Measurements from ENCODE around the gene SHROOM4. TPM values are rescaled to one million over a fixed set of nuclear protein-coding genes. Genes with fewer than 3 reads are reported as not detected.
A peak's percentile ranks its signal among the peaks of the same experiment; 100 is the strongest.

The SHROOM4 gene
- total RNA-seq, 4 donors from 2014 or later = 4.6 to 14.1 (median 11.4) TPM

DNA sequence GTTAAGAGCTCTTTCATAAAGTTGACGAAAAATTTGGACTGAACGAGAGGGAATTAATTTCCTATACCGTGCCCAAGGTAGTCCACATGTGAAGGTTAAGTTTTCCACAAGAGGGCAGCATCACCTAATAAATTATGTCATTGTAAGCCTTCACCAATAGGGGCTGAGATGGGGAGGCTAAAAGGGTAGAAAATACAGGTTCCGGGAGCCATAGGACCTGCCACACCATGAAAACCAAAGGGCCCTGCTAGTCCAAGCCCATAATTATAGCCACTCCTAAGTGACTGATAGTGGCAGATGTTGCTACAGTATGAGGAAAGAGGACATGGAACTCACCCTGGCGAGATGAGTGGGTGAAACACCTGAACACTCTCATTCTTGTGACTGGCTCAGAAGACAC is 122.2 kb downstream of the SHROOM4 start:
- Histone ChIP-seq H3K27me3 (peaks cover 0 to 4% of the 10 kb centered on the region in 2 donors), H3K27ac (no peak overlapping the region), H3K4me3 (no peak overlapping the region), H3K36me3 (no peaks in the 10 kb centered on the region), H3K9me3 (no peaks in the 10 kb centered on the region), H3K4me1 (no peaks in the 10 kb centered on the region)
- 24 to 27% methylated on average over 5 of the region's 5 CpGs for WGBS, 2 donors
- peak in 1 of 2 donors; percentile 15 for DNase-seq (ENCODE audit: low spot score in 2 of 2)
- no peak for TF ChIP-seq POLR2A (IDR thresholded peaks at IDR 0.05)
- TF ChIP-seq, protein P1, sequence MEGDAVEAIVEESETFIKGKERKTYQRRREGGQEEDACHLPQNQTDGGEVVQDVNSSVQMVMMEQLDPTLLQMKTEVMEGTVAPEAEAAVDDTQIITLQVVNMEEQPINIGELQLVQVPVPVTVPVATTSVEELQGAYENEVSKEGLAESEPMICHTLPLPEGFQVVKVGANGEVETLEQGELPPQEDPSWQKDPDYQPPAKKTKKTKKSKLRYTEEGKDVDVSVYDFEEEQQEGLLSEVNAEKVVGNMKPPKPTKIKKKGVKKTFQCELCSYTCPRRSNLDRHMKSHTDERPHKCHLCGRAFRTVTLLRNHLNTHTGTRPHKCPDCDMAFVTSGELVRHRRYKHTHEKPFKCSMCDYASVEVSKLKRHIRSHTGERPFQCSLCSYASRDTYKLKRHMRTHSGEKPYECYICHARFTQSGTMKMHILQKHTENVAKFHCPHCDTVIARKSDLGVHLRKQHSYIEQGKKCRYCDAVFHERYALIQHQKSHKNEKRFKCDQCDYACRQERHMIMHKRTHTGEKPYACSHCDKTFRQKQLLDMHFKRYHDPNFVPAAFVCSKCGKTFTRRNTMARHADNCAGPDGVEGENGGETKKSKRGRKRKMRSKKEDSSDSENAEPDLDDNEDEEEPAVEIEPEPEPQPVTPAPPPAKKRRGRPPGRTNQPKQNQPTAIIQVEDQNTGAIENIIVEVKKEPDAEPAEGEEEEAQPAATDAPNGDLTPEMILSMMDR (IDR thresholded peaks at IDR 0.05) = peak; percentile 32 to 75 (median 67)

DNA sequence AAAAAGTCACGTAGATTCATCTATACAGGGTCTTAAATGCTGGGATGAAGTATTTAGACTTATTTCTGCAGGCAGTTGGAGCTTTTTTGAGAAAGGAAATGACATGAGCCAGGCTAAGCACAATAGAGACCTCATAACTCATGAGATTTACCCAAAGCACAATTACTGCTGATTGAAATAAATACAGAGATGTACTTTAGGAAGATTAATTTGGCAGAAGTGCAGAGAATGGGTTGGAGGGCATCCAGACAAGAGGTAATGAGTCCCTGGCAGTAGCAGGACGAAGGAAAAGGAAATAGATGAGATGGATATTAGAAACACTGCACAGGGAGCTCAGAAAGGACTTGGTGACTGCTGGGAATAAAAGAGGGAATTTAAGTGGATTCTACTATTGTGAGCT is 129.1 kb downstream of the SHROOM4 start:
- Histone ChIP-seq H3K9me3 (no peaks in the 10 kb centered on the region), H3K36me3 (no peaks in the 10 kb centered on the region), H3K27ac (no peak overlapping the region), H3K27me3 (peaks cover 0 to 17% of the 10 kb centered on the region in 2 donors), H3K4me3 (no peak overlapping the region), H3K4me1 (no peaks in the 10 kb centered on the region)
- no peak for DNase-seq (ENCODE audit: low spot score in 2 of 2)
- no peak for TF ChIP-seq EP300 (IDR thresholded peaks at IDR 0.05)
- 33 to 57% methylated on average over 2 of the region's 2 CpGs for WGBS, 2 donors

DNA sequence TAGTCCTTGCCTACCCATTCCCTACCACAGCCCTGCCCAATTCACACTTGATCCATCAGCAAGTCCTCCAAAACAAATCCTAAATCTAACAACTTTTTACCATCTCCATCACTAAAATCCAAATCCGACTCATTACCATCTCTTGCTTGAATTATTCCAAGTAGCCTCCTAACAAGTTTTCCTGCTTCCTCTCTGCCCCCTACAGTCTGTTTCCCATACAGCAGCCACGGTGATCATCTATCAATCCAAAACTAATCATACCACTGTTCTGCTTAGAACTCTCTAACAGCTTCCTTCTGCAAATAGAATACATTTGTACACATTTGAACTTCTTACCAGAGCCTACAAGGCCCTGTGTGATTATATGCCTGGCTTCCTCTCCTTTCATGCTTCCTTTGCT is 133.0 kb downstream of the SHROOM4 start:
- H3K36me3 ChIP-seq = no peaks in the 10 kb centered on the region
- H3K4me1 ChIP-seq = no peaks in the 10 kb centered on the region
- peaks cover 0 to 17% of the 10 kb centered on the region in 2 donors for H3K27me3 ChIP-seq
- no peak overlapping the region for H3K27ac ChIP-seq
- no peak for DNase-seq (ENCODE audit: low spot score in 2 of 2)
- 43 to 45% methylated on average over 2 of the region's 2 CpGs for WGBS, 2 donors
- no peak for TF ChIP-seq EP300 (IDR thresholded peaks at IDR 0.05)
- TF ChIP-seq, protein P1 (IDR thresholded peaks at IDR 0.05) = peak in 3 of 5 experiments; percentile 7 to 26 (median 10)
- TF ChIP-seq POLR2A (IDR thresholded peaks at IDR 0.05) = no peak
- H3K9me3 ChIP-seq = no peaks in the 10 kb centered on the region
- no peak overlapping the region for H3K4me3 ChIP-seq

DNA sequence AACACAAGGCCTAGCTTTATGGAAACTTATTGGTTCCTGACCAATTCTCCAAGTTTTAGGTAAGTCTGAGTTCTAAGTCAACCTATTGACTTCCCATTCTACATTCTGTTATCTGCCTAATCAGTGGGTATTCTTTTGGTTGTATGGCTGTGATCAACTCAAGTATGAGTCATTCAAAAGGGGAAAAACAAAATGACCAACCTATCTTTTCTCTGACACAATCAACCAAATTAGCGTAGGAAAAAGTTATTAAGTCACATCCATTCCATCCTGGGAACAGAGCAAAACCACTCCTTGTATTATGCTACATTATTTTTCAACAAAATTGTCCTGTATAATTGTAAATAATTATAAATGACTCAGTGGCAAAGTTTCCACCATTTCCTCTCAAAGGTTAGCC is 136.2 kb downstream of the SHROOM4 start:
- no peak for DNase-seq (ENCODE audit: low spot score in 2 of 2)
- Histone ChIP-seq H3K4me3 (no peak overlapping the region), H3K36me3 (no peaks in the 10 kb centered on the region), H3K27ac (no peak overlapping the region), H3K9me3 (no peaks in the 10 kb centered on the region), H3K4me1 (no peaks in the 10 kb centered on the region), H3K27me3 (peaks cover 0 to 7% of the 10 kb centered on the region in 2 donors)
- 84 to 85% methylated on average over 1 of the region's 1 CpG for WGBS, 2 donors
- TF ChIP-seq EP300 (IDR thresholded peaks at IDR 0.05) (no peak), POLR2A (IDR thresholded peaks at IDR 0.05) (no peak)
- TF ChIP-seq, protein P1 (IDR thresholded peaks at IDR 0.05) = no peak

DNA sequence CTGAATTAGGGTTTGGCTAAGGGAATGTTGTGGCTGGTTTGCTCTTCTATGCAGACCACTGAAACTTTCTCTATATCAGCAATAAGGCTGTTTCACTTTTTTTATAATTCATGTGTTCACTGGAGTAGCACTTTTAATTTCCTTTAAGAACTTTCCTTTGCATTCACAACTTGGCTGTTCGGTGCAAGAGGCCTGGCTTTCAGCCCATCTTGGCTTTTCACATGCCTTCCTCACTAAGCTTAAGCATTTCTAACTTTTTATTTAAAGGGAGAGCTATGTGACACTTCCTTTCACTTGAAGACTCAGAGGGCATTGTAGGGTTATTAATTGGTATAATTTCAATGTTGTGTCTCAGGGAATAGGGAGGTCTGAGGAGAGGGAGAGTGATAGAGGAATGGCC is 142.3 kb downstream of the SHROOM4 start:
- 21 to 25% methylated on average over 1 of the region's 1 CpG for WGBS, 2 donors
- Histone ChIP-seq H3K9me3 (no peaks in the 10 kb centered on the region), H3K27ac (no peak overlapping the region), H3K4me3 (no peak overlapping the region), H3K4me1 (no peaks in the 10 kb centered on the region), H3K27me3 (peaks cover 0 to 8% of the 10 kb centered on the region in 2 donors), H3K36me3 (no peaks in the 10 kb centered on the region)
- TF ChIP-seq, protein P1 (IDR thresholded peaks at IDR 0.05) = no peak
- TF ChIP-seq EP300 (IDR thresholded peaks at IDR 0.05) (no peak), POLR2A (IDR thresholded peaks at IDR 0.05) (no peak)
- no peak for DNase-seq (ENCODE audit: low spot score in 2 of 2)

DNA sequence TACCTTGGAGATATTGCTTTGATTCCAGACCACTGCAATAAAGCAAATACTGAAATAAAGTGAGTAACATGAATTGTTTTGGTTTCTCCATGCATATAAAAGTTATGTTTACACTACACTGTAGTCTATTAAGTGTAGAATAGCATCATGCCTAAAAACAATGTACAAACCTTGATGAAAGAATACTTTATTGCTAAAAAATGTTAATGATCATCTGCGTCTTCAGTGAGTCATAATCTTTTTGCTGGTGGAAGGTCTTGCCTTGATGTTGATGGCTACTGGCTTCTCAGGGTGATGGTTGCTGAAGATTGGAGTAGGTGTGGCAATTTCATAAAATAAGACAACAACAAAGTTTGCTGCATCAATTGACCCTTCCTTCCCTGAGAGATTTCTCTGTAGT is 145.1 kb downstream of the SHROOM4 start:
- H3K4me3 ChIP-seq = no peak overlapping the region
- DNase-seq (ENCODE audit: low spot score in 2 of 2) = no peak
- WGBS, 2 donors = 65 to 68% methylated on average over 1 of the region's 1 CpG
- no peaks in the 10 kb centered on the region for H3K36me3 ChIP-seq
- H3K9me3 ChIP-seq = no peaks in the 10 kb centered on the region
- peaks cover 0 to 8% of the 10 kb centered on the region in 2 donors for H3K27me3 ChIP-seq
- TF ChIP-seq EP300 (IDR thresholded peaks at IDR 0.05) (no peak), POLR2A (IDR thresholded peaks at IDR 0.05) (no peak)
- TF ChIP-seq, protein P1 (IDR thresholded peaks at IDR 0.05) = no peak
- H3K27ac ChIP-seq = no peak overlapping the region
- H3K4me1 ChIP-seq = no peaks in the 10 kb centered on the region
